Ishikawa (cell line): Measurements from ENCODE around the gene TLX2.
A peak's percentile ranks its signal among the peaks of the same experiment; 100 is the strongest.

Experiments
- CEBPB ChIP-seq: IDR thresholded peaks from 2 replicates; pipeline ENCODE4 v1.6.1; 2012
- EP300 ChIP-seq: IDR thresholded peaks from 2 replicates; pipeline ENCODE4 v1.6.1; 2012; ENCODE audit warnings: borderline replicate concordance
- MAX ChIP-seq: IDR thresholded peaks from 2 replicates; pipeline ENCODE4 v1.6.1; 2012
- RAD21 ChIP-seq: IDR thresholded peaks from 2 replicates; pipeline ENCODE4 v1.6.1; 2012; ENCODE audit warnings: low read depth
- REST ChIP-seq: IDR thresholded peaks from 2 replicates; pipeline ENCODE4 v1.6.1; 2012; ENCODE audit warnings: low read depth, mild to moderate bottlenecking
- TAF1 ChIP-seq: IDR thresholded peaks from 2 replicates; pipeline ENCODE4 v1.6.1; 2012; ENCODE audit warnings: low read depth, mild to moderate bottlenecking
- TCF12 ChIP-seq: IDR thresholded peaks from 2 replicates; pipeline ENCODE4 v1.6.1; 2012; ENCODE audit warnings: low read depth
- USF1 ChIP-seq: IDR thresholded peaks from 2 replicates; pipeline ENCODE4 v1.6.1; 2012
- ZBTB7A ChIP-seq: IDR thresholded peaks from 2 replicates; pipeline ENCODE4 v1.6.1; 2012; ENCODE audit warnings: low read depth

GRCh38 chr2:74544634-74545033 lies 30.4 kb downstream of the TLX2 start:
- TF ChIP-seq TAF1: no peak
- TF ChIP-seq CEBPB: no peak
- peak; percentile 29; the same call in 1 of the 2 replicates for TF ChIP-seq RAD21
- TF ChIP-seq MAX: no peak
- no peak for TF ChIP-seq EP300
- no peak for TF ChIP-seq REST
- no peak for TF ChIP-seq TCF12
- TF ChIP-seq USF1: no peak
- TF ChIP-seq ZBTB7A: no peak
